Liver (tissue), 3 donors: ENCODE measurements around the gene USP6NL.

Experiments used
- CTCF ChIP-seq: fragments of 150-350 bp; IDR thresholded peaks from 2 replicates; pipeline ENCODE4 v1.5.1; 2017; ENCODE audit warnings: improper control_type of control experiment, low read depth, low read length; ENCODE audit not compliant: missing input control
- EGR1 ChIP-seq, 2 donors: IDR thresholded peaks; 2 replicates each; pipeline ENCODE4 v1.6.1; 2016 to 2018; ENCODE audit warnings: antibody characterized with exemption in 2 of 2, low read depth in 2 of 2
- HNF4A ChIP-seq, 2 donors: conservative IDR thresholded peaks; 2 replicates each; pipeline ENCODE4 v1.6.1; 2016; ENCODE audit warnings: antibody characterized with exemption in 2 of 2, mild to moderate bottlenecking in 2 of 2
- HNF4G ChIP-seq: IDR thresholded peaks from 2 replicates; pipeline ENCODE4 v1.6.1; 2016; ENCODE audit warnings: antibody characterized with exemption
- JUND ChIP-seq, 2 donors: IDR thresholded peaks; 2 replicates each; pipeline ENCODE4 v1.6.1; 2016; ENCODE audit warnings: antibody characterized with exemption in 2 of 2
- MAX ChIP-seq: IDR thresholded peaks from 2 replicates; pipeline ENCODE4 v1.6.1; 2016; ENCODE audit warnings: antibody characterized with exemption
- RAD21 ChIP-seq, 2 donors: IDR thresholded peaks; 2 replicates each; pipeline ENCODE4 v1.6.1; 2016; ENCODE audit warnings: antibody characterized with exemption in 2 of 2, mild to moderate bottlenecking in 2 of 2
- REST ChIP-seq: IDR thresholded peaks from 2 replicates; pipeline ENCODE4 v1.6.1; 2016; ENCODE audit warnings: antibody characterized with exemption, mild to moderate bottlenecking
- RXRA ChIP-seq, 2 donors: IDR thresholded peaks; 2 replicates each; pipeline ENCODE4 v1.6.1; 2017 to 2018; ENCODE audit warnings: antibody characterized with exemption in 2 of 2, mild to moderate bottlenecking in 1 of 2
- SP1 ChIP-seq: IDR thresholded peaks from 2 replicates; pipeline ENCODE4 v1.6.1; 2018; ENCODE audit warnings: antibody characterized with exemption, mild to moderate bottlenecking
- TAF1 ChIP-seq: conservative IDR thresholded peaks from 2 replicates; pipeline ENCODE4 v1.6.1; 2016; ENCODE audit warnings: antibody characterized with exemption, mild to moderate bottlenecking
- YY1 ChIP-seq: IDR thresholded peaks from 2 replicates; pipeline ENCODE4 v1.6.1; 2016; ENCODE audit warnings: antibody characterized with exemption, mild to moderate bottlenecking
- ZBTB33 ChIP-seq: IDR thresholded peaks from 2 replicates; pipeline ENCODE4 v1.6.1; 2016; ENCODE audit warnings: antibody characterized with exemption
- donor health status: healthy.
- donor health status: healthy.

GRCh38 chr10:11510281-11510680, 101.2 kb downstream of the USP6NL start:
- TF ChIP-seq CTCF: no peak
- TF ChIP-seq SP1: no peak
- TF ChIP-seq JUND (IDR thresholded peaks at IDR 0.05): no peak
- no peak for TF ChIP-seq RXRA (IDR thresholded peaks at IDR 0.05)
- TF ChIP-seq ZBTB33: no peak
- TF ChIP-seq RAD21 (IDR thresholded peaks at IDR 0.05): no peak
- no peak for TF ChIP-seq EGR1 (IDR thresholded peaks at IDR 0.05; ENCODE audit: low read depth in 2 of 2)
- TF ChIP-seq REST: no peak
- no peak for TF ChIP-seq YY1
- no peak for TF ChIP-seq MAX
- no peak for TF ChIP-seq HNF4G
- no peak for TF ChIP-seq TAF1
- TF ChIP-seq HNF4A (conservative IDR thresholded peaks at IDR 0.05): no peak
